SKM-1 treated with dmso at 0.1 percent for 144 hours (cell line): ENCODE measurements around the gene TXNDC12.
"Not testable (repeated sequence)": the region's sequence is repeated elsewhere in the genome, so short reads cannot be mapped to it uniquely, and the experiment has no call there.

Source experiments
- DNase-seq: peaks from one replicate; lab custom pipeline; 2025; ENCODE audit not compliant: unreplicated experiment; lab: John Stamatoyannopoulos, UW

The TXNDC12 gene

GRCh38 chr1:52049337-52049736, 5.7 kb downstream of the TXNDC12 start:
- DNase-seq = not testable (repeated sequence)

DNA sequence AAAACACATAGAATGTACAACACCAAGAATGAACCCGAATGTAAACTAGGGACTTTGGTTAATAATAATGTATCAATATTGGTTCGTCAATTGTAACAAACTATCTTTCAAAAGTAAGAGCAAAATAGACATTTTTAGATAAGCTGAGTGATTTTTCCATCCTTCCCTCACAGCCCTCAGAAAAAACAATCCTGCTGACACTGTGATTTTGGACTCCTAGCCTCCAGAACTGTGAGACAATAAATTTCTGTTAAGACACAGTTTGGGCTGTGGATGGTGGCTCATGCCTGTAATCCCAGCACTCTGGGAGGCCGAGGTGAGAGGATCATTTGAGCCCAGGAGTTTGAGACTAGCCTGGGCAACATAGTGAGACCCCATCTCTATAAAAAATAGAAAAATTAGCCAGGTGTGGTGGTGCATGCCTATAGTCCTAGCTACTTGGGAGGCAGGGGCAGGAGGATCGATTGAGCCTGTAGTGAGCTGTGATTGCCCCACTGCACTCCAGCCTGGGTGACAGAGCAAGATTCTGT, 9.3 kb downstream of the TXNDC12 start:
- DNase-seq = not testable (repeated sequence)

GRCh38 chr1:52045236-52045635, 9.8 kb downstream of the TXNDC12 start:
- DNase-seq = no peak

DNA sequence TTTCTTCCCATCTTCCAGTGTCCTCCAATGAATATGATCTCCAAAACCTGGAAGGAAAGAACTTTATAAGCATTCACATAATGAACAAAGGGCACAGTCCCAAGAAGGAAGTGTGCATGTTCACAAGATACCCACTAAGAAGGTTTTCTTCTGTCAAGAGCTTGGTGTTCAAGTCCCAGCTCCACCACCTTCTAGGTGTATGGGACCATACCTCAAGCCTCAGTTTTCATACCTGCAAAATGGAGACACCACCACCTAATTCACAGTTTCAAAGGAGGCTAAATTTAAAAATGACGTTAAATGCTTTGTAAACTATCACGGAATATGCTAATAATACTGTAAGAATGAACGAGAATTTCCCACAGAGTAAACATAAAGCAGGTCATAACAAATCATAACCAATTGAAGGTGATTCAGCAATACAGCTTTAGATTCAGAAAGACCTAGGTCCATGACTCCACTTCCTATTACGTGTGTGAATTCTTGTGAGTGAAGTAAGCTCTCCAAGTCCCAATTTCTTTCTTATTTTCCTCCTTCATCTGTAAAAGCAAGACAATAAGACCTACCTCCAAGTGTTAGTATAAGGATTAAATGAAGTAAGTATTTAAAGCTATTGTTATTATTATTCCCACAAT, 13.3 kb downstream of the TXNDC12 start:
- DNase-seq = no peak

DNA sequence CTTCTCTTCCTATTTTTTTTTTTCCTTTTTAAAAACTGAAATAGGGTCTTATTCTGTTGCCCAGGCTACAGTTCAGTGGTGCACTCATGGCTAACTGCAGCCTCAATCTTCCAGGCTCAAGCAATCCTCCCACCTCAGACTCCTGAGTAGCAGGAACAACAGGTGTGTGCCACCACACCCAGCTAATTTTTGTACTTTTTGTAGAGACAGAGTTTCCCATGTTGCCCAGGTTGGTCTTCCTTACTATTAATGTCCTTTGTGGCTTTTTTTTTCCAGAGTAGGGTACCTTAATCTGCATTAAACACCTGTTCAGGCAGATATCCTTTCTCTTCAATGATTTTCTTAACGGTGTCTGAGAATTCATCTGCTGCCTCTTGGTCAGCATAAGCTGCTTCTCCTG, 17.1 kb downstream of the TXNDC12 start:
- DNase-seq = no peak

DNA sequence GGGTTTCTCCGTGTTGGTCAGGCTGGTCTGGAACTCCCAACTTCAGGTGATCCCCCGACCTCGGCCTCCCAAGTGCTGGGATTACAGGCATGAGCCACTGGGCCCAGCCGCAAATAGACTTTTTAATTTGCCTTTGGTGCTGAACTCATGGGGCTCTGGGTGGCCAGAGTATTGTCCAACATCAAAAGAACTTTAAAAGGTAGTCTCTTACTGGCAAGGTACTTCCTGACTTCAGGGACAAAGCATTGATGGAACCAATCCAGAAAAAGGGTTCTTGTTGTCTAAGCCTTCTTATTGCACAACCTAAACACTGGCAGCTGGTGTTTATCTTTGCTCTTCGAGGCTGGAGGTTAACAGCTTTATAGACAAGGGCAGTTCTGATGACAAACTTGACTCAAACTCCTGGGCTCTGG, 17.6 kb downstream of the TXNDC12 start:
- no peak for DNase-seq

- DNase-seq = no peak
Observed at GRCh38 chr1:52034050-52034384, 21.0 kb downstream of the TXNDC12 start.

GRCh38 chr1:52033190-52034049, 21.6 kb downstream of the TXNDC12 start, which contains the start of gene KTI12:
KTI12 (minus strand) TSS chr1:52033810; CDS start chr1:52033761, 49 bp downstream.
- DNase-seq = peak; percentile 83

DNA sequence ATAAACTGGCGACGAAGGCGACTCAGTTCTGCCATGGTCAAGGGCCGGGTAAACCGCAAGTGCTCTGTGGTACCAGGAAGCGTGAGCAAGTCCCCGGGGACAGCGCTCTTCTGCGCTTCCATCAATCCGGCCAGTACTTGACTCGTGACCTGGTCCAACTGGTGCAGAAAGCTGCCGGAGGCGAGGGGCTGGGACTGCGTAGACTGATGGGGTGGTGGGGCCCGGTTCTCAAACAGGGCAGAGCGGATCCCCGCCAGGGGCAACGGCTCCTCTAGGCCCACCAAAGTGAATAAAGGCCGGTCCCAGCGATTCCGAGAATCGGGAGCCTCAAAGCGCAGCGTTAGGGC, 22.2 kb downstream of the TXNDC12 start:
- peak; percentile 30 for DNase-seq

DNA sequence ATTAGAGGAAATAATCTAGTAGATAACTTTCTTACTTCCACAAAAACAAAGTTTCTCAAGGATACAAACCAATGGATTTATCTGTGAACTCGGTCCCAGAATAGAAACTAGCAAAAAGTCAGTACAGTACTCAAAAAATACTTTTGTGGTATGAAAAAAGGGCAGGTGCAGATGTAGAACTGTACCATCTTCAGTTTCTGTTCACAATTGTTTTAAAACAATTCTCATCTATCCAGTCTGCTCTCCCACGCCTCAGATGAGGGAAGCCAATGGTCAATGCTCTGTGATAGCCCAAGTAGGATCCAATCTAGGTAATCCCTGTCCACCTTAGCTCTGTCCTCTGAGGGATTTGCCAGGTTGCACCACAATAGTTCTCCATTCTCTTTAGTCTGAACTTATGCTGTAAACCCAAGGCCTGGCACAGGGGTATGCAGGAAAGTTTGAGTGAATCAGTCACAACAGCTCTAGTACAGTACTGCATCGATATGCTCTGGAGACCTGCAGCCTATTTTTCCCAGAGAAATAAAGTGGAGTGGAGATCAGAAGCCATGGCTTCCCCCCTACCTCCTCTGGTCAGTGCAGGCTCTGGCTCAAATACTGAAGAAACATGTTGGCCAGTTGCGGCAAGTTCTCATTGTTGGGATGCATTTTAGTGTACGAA, 22.7 kb downstream of the TXNDC12 start:
- no peak for DNase-seq

- not testable (repeated sequence) for DNase-seq
Observed at GRCh38 chr1:52028839-52029238, 26.2 kb downstream of the TXNDC12 start.

- no peak for DNase-seq
Observed at GRCh38 chr1:52028328-52028727, 26.7 kb downstream of the TXNDC12 start.

GRCh38 chr1:52026278-52026677, 28.7 kb downstream of the TXNDC12 start:
- no peak for DNase-seq

DNA sequence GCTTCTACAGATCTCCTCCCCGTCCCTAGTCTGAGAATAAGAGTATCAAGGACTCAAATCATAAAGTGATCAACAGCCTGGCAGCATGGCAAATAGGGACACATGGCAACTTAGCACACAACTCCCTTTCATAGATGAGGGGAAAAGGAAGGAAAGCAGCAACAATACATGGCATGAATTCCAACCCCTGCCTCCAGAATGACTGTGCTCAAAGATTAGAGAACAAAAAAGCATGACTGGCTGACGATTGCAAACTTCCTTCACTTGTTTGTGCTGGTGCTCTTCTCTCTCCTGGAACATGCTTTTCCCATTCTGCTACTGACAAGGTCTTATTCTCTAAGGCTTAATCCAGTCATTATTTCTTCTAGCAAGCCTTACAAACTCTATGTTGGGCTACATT, 32.9 kb downstream of the TXNDC12 start:
- DNase-seq = no peak

DNA sequence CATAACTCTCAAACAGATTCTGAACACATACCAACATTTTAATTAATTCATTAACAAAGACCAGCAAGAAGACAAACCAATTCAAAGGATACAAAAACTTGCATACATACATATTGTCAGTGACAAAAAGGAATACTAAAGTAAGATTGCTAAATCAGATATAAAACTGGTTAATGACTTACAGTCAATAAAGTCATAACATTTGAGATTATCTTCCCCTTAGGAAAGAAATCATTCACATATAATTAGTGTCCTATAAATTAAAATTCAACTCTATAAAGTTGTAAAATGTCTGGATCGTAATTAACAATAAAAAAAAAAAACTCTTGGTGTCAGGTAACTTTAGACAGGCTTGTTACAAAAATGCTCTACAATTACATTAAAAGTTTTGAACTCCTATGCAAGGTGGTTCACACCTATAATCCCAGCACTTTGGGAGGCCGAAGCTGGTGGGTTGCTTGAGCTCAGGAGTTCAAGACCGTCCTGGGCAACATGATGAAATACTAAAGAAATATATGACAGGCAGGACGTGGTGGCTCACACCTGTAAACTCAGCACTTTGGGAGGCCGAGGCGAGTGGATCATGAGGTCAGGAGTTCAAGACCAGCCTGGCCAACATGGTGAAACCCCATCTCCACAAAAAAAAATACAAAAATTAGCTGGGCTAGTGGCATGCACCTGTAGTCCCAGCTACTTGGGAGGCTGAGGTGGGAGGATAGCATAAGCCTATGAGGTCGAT, 46.8 kb downstream of the TXNDC12 start:
- DNase-seq = no peak

DNA sequence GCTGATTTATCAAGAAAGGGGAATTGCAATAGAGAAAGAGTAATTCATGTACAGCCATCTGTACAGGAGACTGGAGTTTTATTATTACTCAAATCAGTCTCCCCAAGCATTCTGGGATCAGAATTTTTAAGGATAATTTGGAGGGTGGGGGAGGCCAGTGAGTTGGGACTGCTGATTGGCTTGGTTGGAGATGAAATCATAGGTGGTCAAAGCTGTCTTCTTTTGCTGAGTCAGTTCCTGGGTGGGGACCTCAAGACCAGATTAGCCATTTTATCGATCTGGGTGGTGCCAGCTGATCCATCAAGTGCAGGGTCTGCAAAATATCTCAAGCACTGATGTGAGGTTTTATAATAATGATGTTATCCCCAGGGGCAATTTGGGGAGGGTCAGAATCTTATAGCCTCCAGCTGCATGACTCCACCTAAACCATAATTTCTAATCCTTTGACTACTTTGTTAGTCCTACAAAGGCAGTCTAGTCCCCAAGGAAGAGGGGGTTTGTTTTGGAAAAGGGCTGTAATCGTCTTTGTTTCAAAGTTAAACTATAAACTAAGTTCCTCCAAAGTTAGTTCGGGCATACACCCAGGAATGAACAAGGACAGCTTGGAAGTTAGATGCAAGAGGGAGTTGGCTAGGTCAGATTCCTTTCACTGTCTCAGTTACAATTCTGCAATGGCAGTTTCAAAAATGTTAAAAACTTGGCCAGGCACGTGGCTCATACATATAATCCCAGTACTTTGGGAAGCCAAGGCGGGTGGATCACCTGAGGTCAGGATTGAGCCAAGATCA, 47.6 kb downstream of the TXNDC12 start:
- no peak for DNase-seq

- not testable (repeated sequence) for DNase-seq
Observed at GRCh38 chr1:52006081-52006553, 48.9 kb downstream of the TXNDC12 start.

GRCh38 chr1:52005548-52005947, 49.4 kb downstream of the TXNDC12 start:
- not testable (repeated sequence) for DNase-seq

GRCh38 chr1:52003877-52004276, 51.1 kb downstream of the TXNDC12 start:
- DNase-seq = no peak
